ENCODE data around the gene CCDC15. TPM values are rescaled to one million over a fixed set of nuclear protein-coding genes. Genes with fewer than 3 reads are reported as not detected.

Gene CCDC15
- total and polyA plus RNA-seq, 2 experiments from 2014 or later, result 2.2 TPM

DNA sequence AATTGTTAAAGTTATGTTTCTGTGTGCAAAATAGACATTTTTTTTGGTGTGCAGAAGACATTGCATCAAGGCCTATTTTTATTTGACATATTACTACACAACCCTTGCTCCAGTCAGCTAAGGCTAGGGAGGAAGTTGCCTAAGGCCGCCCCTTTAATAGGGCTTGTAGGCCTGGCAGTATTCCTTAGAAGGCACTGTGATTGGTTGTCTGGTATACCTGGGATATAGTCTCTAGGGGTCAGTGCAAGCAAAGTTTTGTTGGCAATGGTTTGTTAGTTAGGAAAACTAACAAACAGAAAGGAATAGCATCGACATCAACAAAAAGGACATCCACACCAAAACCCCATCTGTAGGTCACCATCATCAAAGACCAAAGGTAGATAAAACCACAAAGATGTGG is 16.9 kb downstream of the CCDC15 start:
- TF ChIP-seq, protein P1, sequence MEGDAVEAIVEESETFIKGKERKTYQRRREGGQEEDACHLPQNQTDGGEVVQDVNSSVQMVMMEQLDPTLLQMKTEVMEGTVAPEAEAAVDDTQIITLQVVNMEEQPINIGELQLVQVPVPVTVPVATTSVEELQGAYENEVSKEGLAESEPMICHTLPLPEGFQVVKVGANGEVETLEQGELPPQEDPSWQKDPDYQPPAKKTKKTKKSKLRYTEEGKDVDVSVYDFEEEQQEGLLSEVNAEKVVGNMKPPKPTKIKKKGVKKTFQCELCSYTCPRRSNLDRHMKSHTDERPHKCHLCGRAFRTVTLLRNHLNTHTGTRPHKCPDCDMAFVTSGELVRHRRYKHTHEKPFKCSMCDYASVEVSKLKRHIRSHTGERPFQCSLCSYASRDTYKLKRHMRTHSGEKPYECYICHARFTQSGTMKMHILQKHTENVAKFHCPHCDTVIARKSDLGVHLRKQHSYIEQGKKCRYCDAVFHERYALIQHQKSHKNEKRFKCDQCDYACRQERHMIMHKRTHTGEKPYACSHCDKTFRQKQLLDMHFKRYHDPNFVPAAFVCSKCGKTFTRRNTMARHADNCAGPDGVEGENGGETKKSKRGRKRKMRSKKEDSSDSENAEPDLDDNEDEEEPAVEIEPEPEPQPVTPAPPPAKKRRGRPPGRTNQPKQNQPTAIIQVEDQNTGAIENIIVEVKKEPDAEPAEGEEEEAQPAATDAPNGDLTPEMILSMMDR (IDR thresholded peaks at IDR 0.05; ENCODE audit: low read depth, low read length), result no peak
- peak; percentile 6 to 50 for DNase-seq (ENCODE audit: low read depth in 1 of 2, low spot score in 1 of 2)
- no peaks in the 10 kb centered on the region for H3K9me3 ChIP-seq (ENCODE audit: low read depth)

DNA sequence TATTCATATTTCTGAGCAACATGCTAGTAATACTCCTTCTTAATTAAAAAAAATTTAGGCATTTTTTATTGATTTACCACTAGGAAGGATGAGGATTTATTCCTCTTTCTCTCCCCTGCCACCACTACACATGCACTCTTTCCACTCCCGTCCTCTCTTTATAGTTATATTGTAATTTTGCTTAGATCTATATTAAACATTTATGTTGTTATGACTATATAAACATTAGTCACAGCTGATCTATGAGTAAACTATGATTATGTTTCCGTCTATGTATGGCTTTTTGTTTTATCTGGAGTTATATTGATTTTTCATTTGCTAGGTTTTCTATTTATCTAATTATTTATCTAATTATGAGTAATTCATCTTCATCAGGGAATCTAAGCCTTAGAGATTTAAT is 17.8 kb downstream of the CCDC15 start:
- H3K9me3 ChIP-seq (ENCODE audit: low read depth), result no peaks in the 10 kb centered on the region
- TF ChIP-seq, protein P1 (IDR thresholded peaks at IDR 0.05; ENCODE audit: low read depth, low read length), result no peak
- H3K4me1 ChIP-seq (ENCODE audit: low read depth), result no peaks in the 10 kb centered on the region
- DNase-seq (ENCODE audit: low read depth in 1 of 2, low spot score in 1 of 2), result no peak
- no peak overlapping the region for H3K4me3 ChIP-seq
- no peaks in the 10 kb centered on the region for H3K27me3 ChIP-seq
- no peaks in the 10 kb centered on the region for H3K36me3 ChIP-seq
- no peak overlapping the region for H3K27ac ChIP-seq

More for the DNA sequence above, 16.9 kb downstream of the CCDC15 start:
- no peaks in the 10 kb centered on the region for H3K4me1 ChIP-seq (ENCODE audit: low read depth)
- H3K27ac ChIP-seq, result no peak overlapping the region
- H3K36me3 ChIP-seq, result no peaks in the 10 kb centered on the region
- H3K4me3 ChIP-seq, result no peak overlapping the region
- H3K27me3 ChIP-seq, result no peaks in the 10 kb centered on the region

- Histone ChIP-seq H3K4me1 (ENCODE audit: low read depth) (no peaks in the 10 kb centered on the region), H3K9me3 (ENCODE audit: low read depth) (no peaks in the 10 kb centered on the region), H3K27me3 (no peaks in the 10 kb centered on the region), H3K36me3 (no peaks in the 10 kb centered on the region), H3K27ac (no peak overlapping the region), H3K4me3 (no peak overlapping the region)
- TF ChIP-seq, protein P1 (IDR thresholded peaks at IDR 0.05; ENCODE audit: low read depth, low read length), result no peak
- no peak for DNase-seq (ENCODE audit: low read depth in 1 of 2, low spot score in 1 of 2)
These were observed 22.5 kb downstream of the CCDC15 start for GRCh38 chr11:124976531-124976930.

DNA sequence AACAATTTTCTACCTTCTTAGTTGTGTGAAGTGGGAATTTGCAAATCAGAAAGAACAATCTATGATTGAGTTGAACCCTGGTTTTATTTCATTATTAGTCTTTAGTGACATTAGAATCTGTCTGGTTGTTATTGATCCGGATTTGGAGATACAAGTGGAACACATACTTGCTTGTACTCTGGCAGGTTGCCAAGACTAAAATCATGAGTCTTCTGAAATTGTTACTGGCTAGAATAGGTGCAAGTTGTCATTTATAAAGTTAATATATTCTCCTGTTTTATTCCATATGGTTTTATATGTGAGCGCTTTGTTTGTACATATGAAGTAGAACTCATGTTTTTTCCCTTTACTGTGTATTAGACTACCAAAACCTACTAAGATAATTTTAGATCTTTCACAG is 23.0 kb downstream of the CCDC15 start:
- no peaks in the 10 kb centered on the region for H3K27me3 ChIP-seq
- H3K36me3 ChIP-seq, result no peaks in the 10 kb centered on the region
- no peak for DNase-seq (ENCODE audit: low read depth in 1 of 2, low spot score in 1 of 2)
- no peak overlapping the region for H3K4me3 ChIP-seq
- no peaks in the 10 kb centered on the region for H3K4me1 ChIP-seq (ENCODE audit: low read depth)
- TF ChIP-seq, protein P1 (IDR thresholded peaks at IDR 0.05; ENCODE audit: low read depth, low read length), result no peak
- H3K27ac ChIP-seq, result no peak overlapping the region
- no peaks in the 10 kb centered on the region for H3K9me3 ChIP-seq (ENCODE audit: low read depth)

- H3K27ac ChIP-seq, result no peak overlapping the region
- no peaks in the 10 kb centered on the region for H3K27me3 ChIP-seq
- no peak for DNase-seq (ENCODE audit: low read depth in 1 of 2, low spot score in 1 of 2)
- no peaks in the 10 kb centered on the region for H3K36me3 ChIP-seq
- H3K4me3 ChIP-seq, result no peak overlapping the region
- TF ChIP-seq, protein P1 (IDR thresholded peaks at IDR 0.05; ENCODE audit: low read depth, low read length), result no peak
- no peaks in the 10 kb centered on the region for H3K4me1 ChIP-seq (ENCODE audit: low read depth)
- no peaks in the 10 kb centered on the region for H3K9me3 ChIP-seq (ENCODE audit: low read depth)
These were observed 24.3 kb downstream of the CCDC15 start for GRCh38 chr11:124978316-124978715.

DNA sequence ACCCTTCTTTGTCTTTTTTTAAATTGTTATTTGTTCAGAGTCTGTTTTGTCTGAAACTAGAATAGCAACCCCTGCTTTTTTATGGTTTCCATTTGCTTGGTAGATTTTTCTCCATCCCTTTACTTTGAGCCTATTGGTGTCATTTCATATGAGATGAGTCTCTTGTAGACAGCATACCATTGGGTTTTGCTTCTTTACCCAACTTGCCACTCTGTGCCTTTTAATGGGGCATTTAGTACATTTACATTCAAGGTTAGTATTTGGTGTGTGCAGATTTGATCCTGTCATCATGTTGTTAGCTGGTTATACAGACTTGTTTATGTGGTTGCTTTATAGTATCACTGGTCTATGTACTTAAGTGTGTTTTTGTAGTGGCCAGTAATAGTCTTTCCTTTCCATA is 28.0 kb downstream of the CCDC15 start:
- H3K9me3 ChIP-seq (ENCODE audit: low read depth), result no peaks in the 10 kb centered on the region
- DNase-seq (ENCODE audit: low read depth in 1 of 2, low spot score in 1 of 2), result no peak
- no peak overlapping the region for H3K27ac ChIP-seq
- no peak overlapping the region for H3K4me3 ChIP-seq
- H3K36me3 ChIP-seq, result no peaks in the 10 kb centered on the region
- H3K4me1 ChIP-seq (ENCODE audit: low read depth), result no peaks in the 10 kb centered on the region
- TF ChIP-seq, protein P1 (IDR thresholded peaks at IDR 0.05; ENCODE audit: low read depth, low read length), result no peak
- no peaks in the 10 kb centered on the region for H3K27me3 ChIP-seq

All from cardiac muscle cell (in vitro differentiated cells and primary cell).